Cardiac septum (tissue), 1 donor: ENCODE data around the gene BOK. TPM values are rescaled to one million over a fixed set of nuclear protein-coding genes. Genes with fewer than 3 reads are reported as not detected.

Experiments used
- DNase-seq: peaks from one replicate; pipeline ENCODE4 v3.0.0-alpha.2; 2020; ENCODE audit warnings: low spot score
- intact Hi-C: fragments of 100-400 bp; cut with DNase I; formaldehyde crosslinking; loops from one replicate; pipeline ENCODE4 v1.14.0; 2022
- total RNA-seq: library from RNA; stranded (reverse); fragmentation: NEBNext Ultra II Directional; extraction: Animal tissue kit (Norgen Biotek cat#: 25700); gene quantifications from one replicate; pipeline ENCODE4 v1.2.1, GENCODE V29; 2021
- donor health status: DM: no; HTN: no; CAD: no.

BOK gene
- total RNA-seq, 1 donor from 2014 or later, result 4.5 TPM

DNA sequence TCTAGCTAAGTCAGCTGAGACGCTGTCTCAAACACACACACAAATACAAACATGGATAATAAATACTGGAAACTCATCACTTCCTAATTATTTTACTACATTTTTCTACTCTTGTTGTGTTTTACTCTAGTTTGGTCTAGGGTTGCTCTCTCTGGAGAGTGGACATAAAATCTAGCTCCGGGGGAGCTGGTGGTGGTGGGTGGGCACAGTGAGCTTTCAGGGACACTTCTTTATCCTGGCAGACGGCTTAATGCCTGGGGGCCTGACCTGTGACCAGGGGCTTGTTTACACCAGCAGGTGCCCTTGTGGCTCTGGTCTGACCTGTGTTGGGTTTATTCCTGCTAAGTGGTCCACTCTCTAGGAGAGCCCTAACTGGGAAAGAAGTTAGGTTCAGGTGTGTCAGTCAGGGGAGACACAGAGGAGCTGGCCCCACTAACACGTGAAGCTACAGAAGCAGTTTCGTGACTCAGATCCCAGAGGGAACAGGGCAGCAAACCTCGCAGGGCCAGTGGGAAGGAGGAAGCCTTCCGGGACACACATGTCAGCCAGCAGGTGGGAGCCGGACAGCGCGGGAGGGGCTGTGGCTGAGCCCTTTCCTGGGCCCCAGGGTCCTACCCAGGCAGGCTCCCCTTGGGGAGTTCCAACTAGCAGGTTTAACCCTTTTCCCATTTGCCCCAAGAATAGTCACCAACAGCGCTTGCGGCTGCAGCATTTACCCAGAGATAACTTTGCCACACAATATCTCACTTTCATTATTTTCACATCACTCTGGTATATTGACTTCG, 22.5 kb upstream of the BOK start:
- intact Hi-C loops, result no loop called here
- DNase-seq, result no peak

DNA sequence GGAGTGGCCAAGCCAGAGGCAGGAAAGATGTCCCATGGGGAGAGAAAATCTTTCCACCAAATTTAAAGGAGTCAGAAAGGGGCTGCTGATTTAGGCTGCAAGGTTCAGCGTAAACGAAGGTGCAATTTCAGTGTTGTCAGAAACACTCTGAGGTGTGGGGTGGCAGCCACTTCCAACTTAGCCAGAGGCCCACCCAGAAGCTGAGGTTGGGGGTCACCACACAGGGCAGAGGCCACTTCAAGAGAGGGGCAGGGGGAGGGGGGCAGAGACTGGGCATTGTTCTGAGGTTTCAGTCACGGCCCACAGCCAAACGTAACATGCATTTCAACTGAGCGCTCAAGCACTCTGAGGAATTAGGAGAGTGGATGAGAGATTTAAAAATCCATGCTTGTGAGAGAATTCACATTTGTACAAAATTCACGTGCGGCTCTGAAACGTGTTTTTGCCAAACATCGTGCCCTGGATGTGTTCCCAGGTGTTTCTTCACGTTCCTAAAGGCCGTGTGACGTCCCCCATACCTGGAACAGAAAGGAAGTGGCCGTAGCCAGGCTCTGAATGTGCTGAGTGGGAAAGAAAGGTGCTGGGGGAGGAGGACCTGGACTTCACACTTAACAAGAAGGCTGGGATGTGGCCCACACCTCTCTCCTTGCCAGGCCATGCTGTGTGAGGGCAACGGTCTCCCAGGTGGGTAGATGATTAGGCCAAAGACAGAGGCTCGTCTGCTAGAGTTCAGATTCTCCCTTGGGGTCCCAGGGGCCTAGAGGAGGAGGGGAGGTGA, 19.5 kb upstream of the BOK start:
- no peak for DNase-seq
- intact Hi-C loops, result no loop called here

GRCh38 chr2:241539616-241540374, 18.8 kb upstream of the BOK start:
- no peak for DNase-seq
- intact Hi-C loops, result no loop called here

- intact Hi-C loops, result no loop called here
- no peak for DNase-seq
Measured at GRCh38 chr2:241540401-241540770, 18.2 kb upstream of the BOK start.

- DNase-seq, result no peak
- intact Hi-C loops, result no loop called here
Measured at GRCh38 chr2:241540771-241541561, 17.6 kb upstream of the BOK start.

DNA sequence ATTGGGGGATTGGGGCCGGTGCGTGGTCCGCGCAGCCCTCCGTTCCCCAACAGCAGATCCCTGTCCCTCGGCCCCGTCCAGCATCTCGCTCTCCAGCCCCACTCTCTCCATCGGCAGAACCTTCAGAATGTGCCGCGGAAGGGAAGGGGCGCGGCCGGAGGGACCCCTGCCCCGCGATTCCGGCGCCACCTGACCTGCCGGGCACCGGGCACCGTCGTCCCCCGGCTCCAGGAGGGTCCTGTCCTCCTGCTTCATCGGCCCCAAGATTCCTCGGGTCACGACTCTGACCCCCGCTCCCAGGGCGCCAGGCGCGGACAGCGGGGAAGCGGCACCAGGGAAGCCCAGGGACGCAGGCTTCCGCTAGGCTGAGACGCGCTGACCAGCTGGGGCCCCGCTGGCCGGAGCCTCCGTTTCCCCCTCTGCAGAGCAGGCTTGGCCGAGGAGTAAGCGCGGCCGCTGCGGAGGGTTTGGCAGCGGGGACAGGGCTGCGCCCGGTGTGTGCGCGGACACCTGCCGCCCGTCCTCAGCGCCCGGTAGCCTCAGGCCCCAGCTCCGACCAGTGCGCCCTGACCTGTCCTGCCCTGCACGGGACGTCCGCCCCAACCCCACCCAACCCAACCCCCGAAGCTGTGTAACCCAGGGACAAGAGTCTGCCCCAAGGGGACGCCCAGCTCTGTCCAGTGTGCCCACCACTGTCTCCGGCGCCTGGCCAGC, 16.8 kb upstream of the BOK start:
- no peak for DNase-seq
- intact Hi-C loops, result no loop called here

GRCh38 chr2:241542278-241542605, 16.3 kb upstream of the BOK start:
- intact Hi-C loops, result no loop called here
- no peak for DNase-seq

DNA sequence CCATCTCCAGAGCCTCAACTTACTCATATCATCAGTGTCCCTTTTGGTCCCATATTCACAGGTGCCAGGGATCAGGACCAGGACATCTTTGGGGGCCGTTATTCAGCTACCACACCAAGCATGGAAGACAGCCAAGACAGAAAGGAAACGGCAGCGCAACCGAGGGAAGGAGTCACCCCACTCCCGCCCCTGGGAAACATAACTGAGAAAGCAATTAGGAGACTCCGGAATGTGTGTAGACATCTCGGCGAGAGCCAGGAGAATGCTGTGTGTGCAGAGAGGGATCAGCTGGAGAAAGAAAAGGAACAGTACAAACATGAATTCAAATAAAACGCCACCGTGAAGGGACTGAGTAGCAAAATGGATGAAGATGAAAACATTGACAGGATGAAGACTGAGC, 13.4 kb upstream of the BOK start:
- no peak for DNase-seq
- intact Hi-C loops, result no loop called here

- intact Hi-C loops, result no loop called here
- DNase-seq, result no peak
Measured at GRCh38 chr2:241545523-241546473, 12.7 kb upstream of the BOK start.

DNA sequence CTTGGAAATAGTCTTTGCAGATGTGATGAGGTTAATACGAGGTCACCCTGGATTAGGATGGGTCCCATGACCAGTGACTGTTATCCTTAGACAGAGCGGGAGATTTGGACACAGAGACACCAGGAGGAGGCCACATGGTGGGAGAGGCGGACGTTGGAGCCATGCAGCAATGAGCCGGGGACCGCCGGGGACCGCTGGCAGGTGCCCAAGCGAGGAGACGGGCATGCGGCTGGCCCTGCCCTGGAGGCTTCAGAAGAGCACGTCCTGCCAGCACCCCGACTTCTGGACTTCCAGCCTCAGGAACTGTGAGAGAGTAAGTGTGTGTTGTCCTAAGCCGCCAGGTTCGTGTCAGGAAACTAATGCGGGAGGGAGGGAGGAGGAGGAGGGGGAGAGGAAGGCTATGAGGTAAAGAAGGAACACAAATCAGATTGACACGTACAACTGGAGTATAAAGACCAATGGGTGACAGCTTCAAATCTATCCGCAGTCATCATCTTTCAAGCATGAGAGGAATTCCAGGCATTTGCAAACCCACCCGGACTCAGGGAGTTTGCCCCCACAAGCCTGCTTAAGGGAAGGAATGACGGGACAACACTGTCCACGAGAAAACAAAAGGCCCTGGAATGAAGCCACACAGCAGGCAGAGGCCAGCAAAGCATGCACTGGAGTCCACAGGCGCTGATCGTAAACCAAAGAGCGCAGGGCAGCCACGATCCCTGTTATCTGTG, 11.6 kb upstream of the BOK start:
- no peak for DNase-seq

DNA sequence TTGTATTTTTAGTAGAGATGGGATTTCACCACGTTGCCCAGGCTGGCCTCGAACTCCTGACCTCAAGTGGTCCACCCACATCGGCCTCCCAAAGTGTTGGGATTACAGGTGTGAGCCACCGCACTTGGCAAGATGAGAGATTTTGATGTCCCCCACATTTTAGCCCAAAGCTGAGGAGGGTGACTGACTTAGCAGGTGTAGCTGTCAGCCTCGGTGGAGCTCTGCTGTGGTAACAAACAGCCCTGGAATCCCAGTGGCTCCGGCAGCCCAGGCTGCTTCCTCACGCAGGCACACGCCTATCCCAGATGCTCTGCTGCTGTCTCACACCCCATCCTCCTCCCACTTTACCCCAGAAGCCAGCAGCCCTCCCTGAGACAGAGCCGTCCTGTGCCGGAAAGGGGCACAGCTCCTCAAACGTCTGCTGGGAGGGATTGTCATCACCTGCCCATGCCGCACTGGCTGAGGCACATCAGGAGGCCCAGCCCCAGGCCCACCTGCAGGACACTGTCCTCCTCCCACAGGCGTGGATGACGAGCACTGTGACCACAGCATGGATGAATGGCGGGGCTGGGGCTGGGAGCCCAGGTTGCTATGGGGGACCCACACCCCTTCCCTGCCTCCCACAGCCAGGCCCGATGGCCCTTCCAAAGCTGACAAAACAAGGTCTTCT, 10.6 kb upstream of the BOK start:
- intact Hi-C loops, result no loop called here
- DNase-seq, result no peak

More for the DNA sequence above, 11.6 kb upstream of the BOK start:
- intact Hi-C loops, result no loop called here

DNA sequence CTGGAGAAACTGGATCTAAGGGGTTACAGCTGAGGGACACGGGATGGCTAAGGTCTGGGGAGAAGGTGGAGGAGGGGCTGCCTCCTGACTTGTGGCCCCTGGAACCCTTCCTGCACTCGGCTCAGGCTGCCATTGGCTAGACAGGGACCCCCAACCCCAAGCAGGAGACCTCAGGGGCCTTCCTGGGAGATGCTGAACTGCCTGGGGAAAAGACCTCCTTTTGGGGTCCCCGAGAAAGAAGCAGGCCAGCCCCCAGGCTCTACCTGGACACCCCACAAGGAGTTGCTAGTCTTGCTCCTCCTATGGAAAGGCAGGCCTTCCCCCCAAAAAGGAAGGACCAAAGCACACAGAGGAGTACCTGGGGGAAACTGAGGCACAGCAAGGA, 10.1 kb upstream of the BOK start:
- intact Hi-C loops, result no loop called here
- DNase-seq, result no peak

- intact Hi-C loops, result no loop called here
- no peak for DNase-seq
Measured at GRCh38 chr2:241550616-241551580, 7.6 kb upstream of the BOK start.

- no peak for DNase-seq
- intact Hi-C loops, result no loop called here
Measured at GRCh38 chr2:241551599-241551997, 6.9 kb upstream of the BOK start.

GRCh38 chr2:241551998-241552737, 6.4 kb upstream of the BOK start:
- DNase-seq, result no peak
- intact Hi-C loops, result no loop called here
